HEK293T (cell line): Measurements from ENCODE around the gene HRC.

ENCODE experiments used
- CTCF ChIA-PET: fragments of 350-600 bp; formaldehyde crosslinking; extraction: SDS; loops from one replicate; lab custom pipeline; 2021; ENCODE audit warnings: antibody characterized with exemption, inconsistent platforms; lab: Yijun Ruan, JAX
- POLR2A ChIA-PET: fragments of 350-600 bp; formaldehyde crosslinking; extraction: SDS; loops from one replicate; lab custom pipeline; 2020; ENCODE audit warnings: antibody characterized with exemption, inconsistent platforms; lab: Yijun Ruan, JAX
- DNase-seq: peaks from one replicate; pipeline ENCODE4 v3.0.0; 2012; ENCODE audit warnings: mixed read lengths; ENCODE audit errors: extremely low spot score
- ARNT ChIP-seq: fragments of 450-650 bp; IDR thresholded peaks from 2 replicates; pipeline ENCODE4 v1.6.1; 2017; ENCODE audit warnings: mild to moderate bottlenecking
- BHLHE40 ChIP-seq: fragments of 450-650 bp; IDR thresholded peaks from 2 replicates; pipeline ENCODE4 v1.6.1; 2016; ENCODE audit warnings: mild to moderate bottlenecking, moderate library complexity, borderline replicate concordance
- CTBP1 ChIP-seq: fragments of 450-650 bp; IDR thresholded peaks from 2 replicates; pipeline ENCODE4 v1.6.1; 2016; ENCODE audit warnings: borderline replicate concordance
- ELF4 ChIP-seq: fragments of 450-650 bp; IDR thresholded peaks from 2 replicates; pipeline ENCODE4 v1.6.1; 2017; ENCODE audit warnings: antibody characterized with exemption
- FOXA1 ChIP-seq: fragments of 450-650 bp; IDR thresholded peaks from 2 replicates; pipeline ENCODE4 v1.6.1; 2016; ENCODE audit warnings: mild to moderate bottlenecking
- FOXK2 ChIP-seq: fragments of 450-650 bp; IDR thresholded peaks from 2 replicates; pipeline ENCODE4 v1.6.1; 2016; ENCODE audit warnings: mild to moderate bottlenecking
- FOXM1 ChIP-seq: fragments of 450-650 bp; IDR thresholded peaks from 2 replicates; pipeline ENCODE4 v1.6.1; 2017; ENCODE audit warnings: mild to moderate bottlenecking, borderline replicate concordance
- HDGF ChIP-seq: fragments of 450-650 bp; IDR thresholded peaks from 2 replicates; pipeline ENCODE4 v1.6.1; 2017; ENCODE audit warnings: antibody characterized with exemption, borderline replicate concordance
- L3MBTL2 ChIP-seq: fragments of 450-650 bp; conservative IDR thresholded peaks from 2 replicates; pipeline ENCODE4 v1.6.1; 2016; ENCODE audit warnings: mild to moderate bottlenecking
- LEF1 ChIP-seq: fragments of 450-650 bp; IDR thresholded peaks from 2 replicates; pipeline ENCODE4 v1.6.1; 2017; ENCODE audit warnings: mild to moderate bottlenecking, borderline replicate concordance
- NFRKB ChIP-seq: fragments of 450-650 bp; IDR thresholded peaks from 2 replicates; pipeline ENCODE4 v1.6.1; 2016; ENCODE audit warnings: mild to moderate bottlenecking, moderate library complexity
- SP1 ChIP-seq: fragments of 450-650 bp; IDR thresholded peaks from 2 replicates; pipeline ENCODE4 v1.6.1; 2017
- SUZ12 ChIP-seq: fragments of 450-650 bp; IDR thresholded peaks from 2 replicates; pipeline ENCODE4 v1.6.1; 2016; ENCODE audit warnings: mild to moderate bottlenecking
- TARDBP ChIP-seq: fragments of 450-650 bp; IDR thresholded peaks from 2 replicates; pipeline ENCODE4 v1.6.1; 2016
- ZNF384 ChIP-seq: fragments of 450-650 bp; IDR thresholded peaks from 2 replicates; pipeline ENCODE4 v1.6.1; 2016
- TF ChIP-seq, protein P1 (sequence below): fragments of 450-650 bp; IDR thresholded peaks from 2 replicates; pipeline ENCODE4 v1.6.1; 2016

The HRC gene

DNA sequence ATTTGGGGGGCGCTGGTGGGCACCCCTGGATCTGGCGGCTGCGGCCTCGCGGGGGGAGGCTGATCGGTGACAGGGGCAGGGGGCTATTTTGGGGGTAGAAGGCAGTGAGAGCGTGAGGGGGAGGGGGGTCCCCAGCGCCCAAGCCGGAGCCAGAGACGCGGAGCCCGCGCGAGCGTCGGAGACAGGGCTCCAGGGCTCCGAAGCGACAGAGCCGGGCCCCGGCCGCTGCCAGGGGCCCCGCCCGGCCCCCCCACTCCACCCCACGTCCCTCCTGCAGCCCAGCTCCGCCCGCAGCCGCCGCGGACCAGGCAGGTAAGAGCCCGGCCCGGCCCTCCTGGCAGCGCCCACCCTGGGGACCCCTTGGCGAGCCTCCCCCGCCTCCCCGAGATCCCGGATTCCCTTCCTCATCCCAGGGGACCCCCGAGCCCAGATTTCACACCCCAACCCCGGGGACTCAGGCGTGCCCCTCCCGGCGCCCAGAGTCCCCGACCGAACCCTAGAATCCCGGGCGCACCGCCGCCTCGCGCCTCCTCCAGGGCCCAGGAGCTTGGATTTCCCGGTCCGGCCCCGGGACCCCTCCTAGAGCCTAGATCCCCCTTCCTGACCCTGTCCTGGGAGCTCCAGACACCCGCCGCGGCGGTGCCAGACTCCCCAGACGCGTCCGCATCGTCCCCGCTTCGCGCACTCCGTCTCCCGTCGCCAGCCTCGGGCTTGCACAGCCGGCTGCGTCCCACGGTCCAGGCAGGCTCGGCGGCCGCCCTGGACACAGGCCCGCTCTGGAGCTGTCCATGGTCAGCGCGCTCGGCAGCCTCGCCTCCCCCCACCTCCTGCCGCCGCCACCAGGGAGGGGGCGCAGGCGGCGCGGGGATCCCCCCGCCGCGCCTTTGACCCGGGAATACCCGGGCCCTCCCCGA is 35.5 kb downstream of the HRC start, which contains the start of gene PPFIA3:
Gene PPFIA3 (plus strand): TSS at position 134 of the 914 bp plus-strand sequence. CDS start 8,330 bp downstream, outside the sequence.
- peak; percentile 28 for DNase-seq
- CTCF ChIA-PET = no interaction called here
- no peak for TF ChIP-seq FOXA1
- TF ChIP-seq SP1 = no peak
- no peak for TF ChIP-seq LEF1
- no peak for TF ChIP-seq HDGF
- no peak for TF ChIP-seq FOXM1
- no peak for TF ChIP-seq L3MBTL2
- no peak for TF ChIP-seq ARNT
- TF ChIP-seq, protein P1, sequence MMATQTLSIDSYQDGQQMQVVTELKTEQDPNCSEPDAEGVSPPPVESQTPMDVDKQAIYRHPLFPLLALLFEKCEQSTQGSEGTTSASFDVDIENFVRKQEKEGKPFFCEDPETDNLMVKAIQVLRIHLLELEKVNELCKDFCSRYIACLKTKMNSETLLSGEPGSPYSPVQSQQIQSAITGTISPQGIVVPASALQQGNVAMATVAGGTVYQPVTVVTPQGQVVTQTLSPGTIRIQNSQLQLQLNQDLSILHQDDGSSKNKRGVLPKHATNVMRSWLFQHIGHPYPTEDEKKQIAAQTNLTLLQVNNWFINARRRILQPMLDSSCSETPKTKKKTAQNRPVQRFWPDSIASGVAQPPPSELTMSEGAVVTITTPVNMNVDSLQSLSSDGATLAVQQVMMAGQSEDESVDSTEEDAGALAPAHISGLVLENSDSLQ = no peak
- no peak for TF ChIP-seq FOXK2
- TF ChIP-seq CTBP1 = no peak
- TF ChIP-seq ZNF384 = no peak
- TF ChIP-seq BHLHE40 = no peak
- no peak for TF ChIP-seq ELF4
- TF ChIP-seq NFRKB = no peak
- TF ChIP-seq SUZ12 = no peak
- no peak for TF ChIP-seq TARDBP
- POLR2A ChIA-PET = interaction anchor here (0.7 kb wide), 1 partner anchor 10 kb away, joined by 3 read pairs; no protein-coding TSS in a partner anchor

DNA sequence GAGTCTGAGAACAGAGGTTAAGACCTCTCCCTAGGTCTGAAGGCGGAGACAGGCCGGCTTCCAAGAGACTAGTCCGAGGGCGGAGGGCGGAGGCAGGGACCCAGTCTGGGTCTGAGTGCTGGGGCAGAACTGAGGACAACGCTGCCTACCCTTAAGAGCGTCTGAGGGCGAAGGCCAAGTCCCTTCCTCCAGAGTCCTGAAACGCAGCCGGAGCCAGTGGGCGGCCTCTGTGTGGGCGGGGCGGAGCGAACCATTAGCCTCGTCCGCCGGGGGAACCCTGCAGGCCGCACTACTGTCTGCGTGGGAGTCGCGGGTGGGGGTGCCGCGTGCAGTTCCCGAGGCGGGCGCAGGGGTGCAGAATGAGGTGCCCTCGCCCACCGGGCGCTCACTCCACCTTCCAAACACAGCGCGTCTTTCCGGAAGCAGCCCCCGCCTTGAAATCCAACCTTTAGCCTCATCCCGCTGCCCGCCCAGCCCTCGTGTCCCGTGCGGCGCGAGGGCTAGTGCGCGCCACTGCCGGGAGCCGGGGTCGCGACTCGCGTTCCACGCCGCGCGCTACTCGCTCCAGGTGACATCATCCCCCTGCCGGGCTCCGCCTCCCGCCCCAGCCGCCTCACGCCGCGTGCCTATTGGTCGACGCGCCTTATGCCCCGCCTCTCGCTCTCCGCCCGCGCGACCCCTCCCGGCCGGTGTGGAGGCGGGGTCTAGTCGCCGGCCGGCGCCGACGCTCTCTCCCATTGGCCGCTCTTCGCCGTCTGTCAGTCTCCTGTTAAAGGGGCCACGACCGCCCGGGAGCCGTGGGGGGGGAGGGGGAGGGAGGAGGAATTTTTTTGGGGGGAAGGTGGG is 36.4 kb downstream of the HRC start, which contains the start of gene C19orf73:
Gene C19orf73 (minus strand): TSS at position 579 of the 846 bp plus-strand sequence. CDS start 121 bp downstream, at position 458.
- no peak for TF ChIP-seq SP1
- peak; percentile 97 for TF ChIP-seq L3MBTL2
- TF ChIP-seq TARDBP = peak; percentile 93
- TF ChIP-seq LEF1 = no peak; the same call in 1 of the 2 replicates
- TF ChIP-seq SUZ12 = no peak
- TF ChIP-seq CTBP1 = no peak
- TF ChIP-seq, protein P1 = peak; percentile 97
- no peak; the same call in 1 of the 2 replicates for TF ChIP-seq BHLHE40
- POLR2A ChIA-PET = interaction anchor here (1.5 kb wide), 2 partner anchors 9 to 24 kb away, joined by 6 to 7 read pairs; no protein-coding TSS in a partner anchor
- peak; percentile 98 for DNase-seq
- CTCF ChIA-PET = interaction anchor here (1.1 kb wide), 1 partner anchor 13 kb away, joined by 3 read pairs; no protein-coding TSS in a partner anchor

DNA sequence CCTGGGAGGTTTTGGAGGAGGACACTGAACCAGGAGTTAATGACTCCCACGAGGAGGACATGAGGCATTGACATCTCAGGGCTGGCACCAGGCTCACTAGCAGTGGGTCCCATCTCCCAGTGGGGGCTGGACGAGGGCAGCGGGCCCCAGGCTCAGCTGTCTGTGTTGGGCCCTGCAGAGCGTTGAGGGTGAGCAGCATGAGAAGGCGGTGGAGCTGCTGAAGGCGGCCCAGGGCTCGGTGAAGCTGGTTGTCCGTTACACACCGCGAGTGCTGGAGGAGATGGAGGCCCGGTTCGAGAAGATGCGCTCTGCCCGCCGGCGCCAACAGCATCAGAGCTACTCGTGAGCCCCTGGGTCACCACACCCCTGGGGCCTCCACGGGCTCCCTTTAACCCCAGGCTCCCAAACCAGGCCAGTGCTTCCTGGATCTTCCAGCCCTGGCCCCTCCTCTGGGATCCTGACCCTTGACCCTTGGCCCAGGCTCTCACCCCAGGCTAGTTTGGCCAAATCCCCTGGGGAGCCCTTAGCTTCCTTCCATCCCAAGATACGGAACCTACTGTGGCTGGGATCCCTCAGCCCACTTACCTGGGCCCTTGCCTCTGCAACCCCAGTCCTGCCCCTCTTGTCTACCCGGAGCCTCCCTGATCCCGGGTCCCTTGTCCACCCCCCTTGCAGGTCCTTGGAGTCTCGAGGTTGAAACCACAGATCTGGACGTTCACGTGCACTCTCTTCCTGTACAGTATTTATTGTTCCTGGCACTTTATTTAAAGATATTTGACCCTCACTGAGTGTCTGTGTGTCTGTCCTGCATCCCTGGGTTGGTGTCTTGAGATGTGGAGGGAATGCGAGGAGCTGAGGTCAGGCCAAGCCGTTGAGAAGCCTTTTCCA is 37.3 kb downstream of the HRC start:
- POLR2A ChIA-PET = interaction anchor here (1.0 to 1.5 kb wide), 4 partner anchors 10 to 32 kb away, joined by 3 to 7 read pairs (median 4); no protein-coding TSS in a partner anchor
- CTCF ChIA-PET = interaction anchor here (0.6 to 1.1 kb wide), 2 partner anchors 12 to 45 kb away, joined by 3 read pairs; no protein-coding TSS in a partner anchor
- no peak for TF ChIP-seq NFRKB
- no peak for TF ChIP-seq HDGF
- no peak for TF ChIP-seq L3MBTL2
- no peak for TF ChIP-seq ZNF384
- TF ChIP-seq FOXK2 = no peak
- no peak for TF ChIP-seq ARNT
- no peak for TF ChIP-seq SUZ12
- TF ChIP-seq, protein P1 = no peak
- no peak for TF ChIP-seq BHLHE40
- TF ChIP-seq ELF4 = no peak
- DNase-seq = no peak

DNA sequence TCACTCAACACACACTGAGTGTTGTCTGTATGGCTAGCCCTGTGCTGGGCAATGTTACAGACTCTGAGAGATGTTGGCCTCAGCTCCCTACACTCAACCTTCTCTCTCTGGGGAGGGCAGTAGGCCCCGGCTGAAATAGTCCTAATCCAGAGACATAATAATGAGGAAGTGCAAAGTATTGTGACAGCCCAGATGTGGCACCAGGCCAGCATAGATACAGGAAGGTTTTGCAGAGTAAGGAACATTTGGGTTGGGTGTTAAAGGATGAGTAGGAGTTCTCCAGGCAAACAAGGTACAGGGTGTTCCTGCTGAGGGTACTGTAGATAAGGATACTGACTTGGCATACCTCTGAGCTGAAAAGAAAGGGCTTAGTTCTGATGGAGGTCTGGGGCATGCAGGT is 38.7 kb downstream of the HRC start:
- TF ChIP-seq BHLHE40 = no peak
- TF ChIP-seq SUZ12 = no peak
- TF ChIP-seq HDGF = no peak
- no peak for TF ChIP-seq TARDBP
- no peak for TF ChIP-seq CTBP1
- no peak for TF ChIP-seq FOXM1
- no peak for TF ChIP-seq FOXK2
- no peak for TF ChIP-seq LEF1
- no peak for TF ChIP-seq NFRKB
- no peak for TF ChIP-seq ARNT
- no peak for TF ChIP-seq L3MBTL2
- no peak for TF ChIP-seq FOXA1
- no peak for TF ChIP-seq ELF4
- TF ChIP-seq, protein P1 = no peak
- TF ChIP-seq ZNF384 = no peak
- no peak for TF ChIP-seq SP1
- ChIA-PET POLR2A (no interaction called here), CTCF (interaction anchor here (0.7 kb wide), 1 partner anchor 19 kb away, joined by 3 read pairs; no protein-coding TSS in a partner anchor)
- DNase-seq = no peak
